HG02588 (cell line): ENCODE measurements around the gene PANX1.

ENCODE experiments used
- ATAC-seq: cut with Tn5 transposase; IDR thresholded peaks from one replicate; pipeline ENCODE4 v1.9.1; 2021; ENCODE audit warnings: mild to moderate bottlenecking, moderate library complexity; ENCODE audit not compliant: unreplicated experiment

Gene PANX1

DNA sequence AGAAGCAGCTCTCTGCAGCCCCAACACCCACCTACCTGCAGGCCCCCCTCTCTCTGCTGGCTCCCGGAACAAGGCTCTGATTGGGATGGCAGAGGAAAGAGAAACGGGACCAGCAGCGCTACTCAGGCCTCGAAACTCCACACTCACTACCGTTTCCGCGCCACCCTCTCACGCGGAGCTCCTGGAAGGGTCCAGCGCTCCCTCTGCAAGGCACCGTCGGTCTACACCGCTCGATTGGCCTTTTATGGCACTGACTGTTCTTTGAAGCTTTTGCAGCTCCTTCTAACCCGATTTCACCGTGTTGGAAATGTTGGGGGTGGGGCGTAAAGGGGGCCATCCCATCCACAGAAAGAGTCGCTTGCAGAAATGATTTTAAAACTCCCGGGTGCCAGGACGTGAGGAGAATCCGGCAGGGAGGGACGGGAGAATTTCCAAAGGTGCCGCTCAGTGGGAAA lies 323 bp upstream of the PANX1 start:
- ATAC-seq: peak; percentile 21

DNA sequence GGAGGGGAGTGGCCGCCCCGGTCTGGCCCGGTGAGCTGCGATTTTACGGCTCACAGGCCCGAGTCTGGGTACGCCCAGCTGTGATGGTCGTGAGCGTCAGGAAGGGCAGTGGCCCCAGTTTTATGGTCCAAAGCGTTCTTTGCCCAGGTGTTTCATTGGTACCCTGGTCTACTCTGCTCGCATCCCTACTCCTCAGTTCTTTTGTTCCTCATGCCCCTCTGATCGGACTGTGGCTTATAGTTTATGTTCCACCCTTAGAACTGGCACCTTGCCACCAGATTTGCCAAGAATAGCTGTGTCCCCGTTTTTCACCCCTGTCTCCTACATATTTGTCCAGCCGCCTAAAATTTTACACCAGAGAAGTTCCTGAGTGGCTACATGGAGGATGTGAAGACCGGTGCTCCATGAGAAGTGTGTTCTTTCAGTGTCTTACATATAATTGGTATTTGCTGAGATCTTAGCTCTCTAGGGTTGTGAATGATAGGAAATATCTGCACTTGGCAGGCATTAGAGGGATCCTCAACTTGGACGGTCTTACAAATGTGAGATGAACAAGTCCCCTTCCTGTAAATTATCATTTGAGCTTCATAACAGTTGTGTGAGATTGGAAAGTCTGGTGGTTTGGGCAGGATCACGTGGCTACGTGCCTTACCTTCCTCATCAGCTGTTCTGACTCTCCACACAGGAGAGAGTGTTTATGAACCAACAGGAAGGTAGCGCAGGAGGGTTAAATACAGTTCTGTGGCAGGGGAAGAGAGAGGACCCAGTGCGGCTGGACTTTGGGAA lies 1.1 kb downstream of the PANX1 start:
- ATAC-seq: no peak

DNA sequence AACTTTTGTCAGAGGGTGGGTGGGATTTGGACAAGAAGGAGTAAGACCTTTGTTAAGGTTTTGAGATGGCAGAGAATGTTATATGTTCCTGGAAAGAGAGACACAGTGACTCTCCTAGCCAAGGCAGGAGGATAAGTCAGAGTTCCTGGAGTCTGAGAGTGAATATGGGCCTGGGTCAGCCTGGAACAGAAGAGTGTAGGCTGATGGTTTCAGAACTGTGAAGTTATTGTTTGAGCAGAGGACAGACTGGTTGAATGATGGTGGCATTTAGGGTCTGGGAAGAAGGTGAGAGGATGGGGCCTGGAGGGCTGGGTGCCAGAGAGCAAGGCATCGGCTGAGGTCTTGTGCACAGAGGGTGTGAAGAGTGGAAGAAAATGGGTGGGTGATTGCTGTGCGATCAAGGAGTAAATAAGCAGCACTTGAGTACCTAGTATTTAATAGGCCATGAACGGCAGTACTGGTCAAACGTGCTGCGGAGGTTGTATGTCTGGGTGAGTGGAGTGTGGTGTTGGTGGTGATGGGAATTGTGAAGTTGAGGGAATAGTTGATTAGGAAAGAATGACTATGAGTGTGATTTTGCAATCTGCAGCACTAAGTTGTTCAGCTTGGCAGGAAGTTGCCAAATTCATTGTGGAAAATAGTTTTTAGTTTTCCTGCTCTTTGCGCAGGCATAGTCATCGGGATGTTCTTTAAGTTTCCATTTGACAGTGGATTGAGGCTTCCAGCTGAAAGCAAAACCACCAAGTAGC lies 1.8 kb downstream of the PANX1 start:
- ATAC-seq: no peak

- no peak for ATAC-seq
Observed at GRCh38 chr11:94131047-94131717, 2.5 kb downstream of the PANX1 start.

- ATAC-seq: no peak
Observed at GRCh38 chr11:94131718-94132115, 3.1 kb downstream of the PANX1 start.

DNA sequence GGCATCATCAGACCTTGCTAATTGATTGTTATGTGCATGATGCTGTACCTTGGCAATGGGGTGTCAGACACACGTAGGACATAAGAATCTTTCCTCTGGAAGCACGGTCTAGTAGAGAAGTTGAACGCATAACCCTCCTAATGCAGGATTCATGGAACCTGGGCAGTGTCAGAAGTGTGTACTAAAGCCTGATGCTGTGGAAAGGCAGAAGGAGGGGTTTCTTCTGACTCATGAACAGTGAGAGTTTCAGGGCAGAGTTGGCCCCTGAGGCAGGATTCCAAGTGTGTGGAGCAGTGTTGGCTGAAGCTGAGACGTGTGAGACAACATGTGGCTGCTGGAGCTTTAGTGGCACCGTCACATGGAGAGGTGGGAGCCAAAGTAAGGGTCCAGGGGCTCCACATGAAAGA lies 3.5 kb downstream of the PANX1 start:
- ATAC-seq: no peak

GRCh38 chr11:94132823-94133408 lies 4.3 kb downstream of the PANX1 start:
- no peak for ATAC-seq

DNA sequence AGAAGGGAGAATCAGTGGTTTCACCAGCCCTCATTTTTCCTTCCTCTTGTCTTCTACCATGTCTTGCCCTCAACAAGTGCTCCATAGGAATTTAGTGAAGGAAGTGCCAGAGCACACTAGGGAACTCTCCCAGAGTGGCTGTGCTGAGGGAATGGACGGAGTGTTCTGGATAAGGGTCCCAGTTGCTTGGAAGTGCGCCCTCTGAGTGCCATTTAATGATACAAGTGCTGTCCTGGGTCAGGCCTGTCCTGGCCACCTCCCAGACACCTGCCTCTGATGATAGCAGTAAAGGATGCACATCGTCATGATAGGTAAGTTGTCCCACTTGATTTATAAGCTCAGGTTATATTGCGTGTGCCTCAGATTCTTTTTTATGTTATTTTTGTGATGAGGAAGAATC lies 5.1 kb downstream of the PANX1 start:
- ATAC-seq: no peak

GRCh38 chr11:94134651-94135512 lies 6.2 kb downstream of the PANX1 start:
- peak; percentile 53 for ATAC-seq

DNA sequence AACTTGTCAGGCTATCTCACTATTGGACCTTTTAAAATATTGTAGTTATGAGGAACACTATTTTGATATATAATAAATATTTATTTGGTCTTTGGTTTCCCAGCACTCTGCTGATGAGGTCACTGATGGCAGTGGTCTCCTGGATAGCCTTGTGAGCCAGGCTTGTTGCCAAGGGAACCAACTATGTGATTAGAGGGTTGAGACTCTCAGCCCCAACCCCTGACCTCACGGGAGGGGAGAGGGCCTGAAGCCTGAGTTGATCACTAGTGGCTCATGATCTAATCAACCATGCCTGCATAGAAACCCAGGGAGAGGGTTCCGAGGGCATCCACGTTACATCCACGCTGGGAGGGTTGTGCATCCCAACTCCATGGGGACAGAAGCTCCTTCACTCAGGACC lies 10.8 kb downstream of the PANX1 start:
- no peak for ATAC-seq

DNA sequence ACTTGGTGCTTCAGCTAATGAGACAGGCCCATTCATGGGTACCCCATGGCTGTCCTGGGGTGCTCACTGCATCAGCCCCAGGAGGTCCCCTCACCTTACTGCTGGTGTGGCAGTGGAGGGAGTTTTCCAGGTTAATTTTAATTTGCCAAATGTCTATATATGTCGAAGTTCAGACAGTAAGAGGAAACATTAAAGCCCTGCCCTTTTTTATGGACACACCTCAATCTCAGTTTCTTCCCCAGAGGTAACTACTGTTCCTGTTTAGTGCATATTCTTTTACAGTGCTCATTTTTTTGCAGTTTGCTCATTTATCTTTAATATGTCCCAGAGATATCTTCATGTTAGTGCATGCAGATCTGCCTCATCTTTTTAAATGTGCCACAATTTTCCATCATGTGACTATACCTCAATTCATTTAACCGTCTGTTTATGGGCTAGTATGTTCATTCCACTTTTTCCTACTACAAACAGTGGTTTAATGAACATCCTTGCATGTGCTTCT lies 11.6 kb downstream of the PANX1 start:
- no peak for ATAC-seq

DNA sequence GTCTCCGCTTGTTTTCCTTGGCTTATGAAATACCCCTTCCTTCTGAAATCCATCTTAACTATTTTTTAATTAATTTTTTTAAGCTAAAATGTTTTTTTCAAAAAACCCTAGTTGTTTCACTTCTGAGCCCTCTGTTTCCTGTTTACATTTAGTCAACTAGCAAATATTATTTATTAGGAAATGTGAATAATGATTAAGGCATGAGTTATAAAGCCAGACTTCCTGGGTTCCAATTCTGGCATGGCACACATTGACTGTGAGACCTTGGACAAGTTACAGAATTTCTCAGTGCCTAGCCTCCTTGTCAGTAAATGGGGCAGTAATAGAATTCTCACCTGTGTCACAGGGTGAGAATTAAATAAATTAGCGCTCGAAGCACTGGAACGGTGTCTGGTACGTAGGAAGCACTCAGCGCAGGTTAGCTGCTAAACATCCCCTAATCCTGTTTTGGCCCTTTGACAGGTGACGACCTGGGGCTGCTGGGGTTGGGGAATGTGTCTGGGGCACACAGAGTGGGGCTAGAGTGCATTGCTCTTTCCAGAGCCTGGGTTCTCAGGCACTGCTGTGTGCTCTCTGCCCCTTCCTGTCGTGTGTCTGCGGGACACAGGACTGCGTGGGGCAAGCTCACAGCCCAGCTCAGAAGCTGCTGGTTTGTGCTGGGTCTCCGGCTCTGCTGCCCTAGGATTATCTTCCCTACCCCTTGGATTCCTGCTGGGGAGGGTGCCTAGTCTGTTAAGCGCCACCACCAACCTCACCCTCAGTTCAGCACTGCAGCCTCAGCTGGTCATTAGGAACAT lies 13.1 kb downstream of the PANX1 start:
- ATAC-seq: no peak

DNA sequence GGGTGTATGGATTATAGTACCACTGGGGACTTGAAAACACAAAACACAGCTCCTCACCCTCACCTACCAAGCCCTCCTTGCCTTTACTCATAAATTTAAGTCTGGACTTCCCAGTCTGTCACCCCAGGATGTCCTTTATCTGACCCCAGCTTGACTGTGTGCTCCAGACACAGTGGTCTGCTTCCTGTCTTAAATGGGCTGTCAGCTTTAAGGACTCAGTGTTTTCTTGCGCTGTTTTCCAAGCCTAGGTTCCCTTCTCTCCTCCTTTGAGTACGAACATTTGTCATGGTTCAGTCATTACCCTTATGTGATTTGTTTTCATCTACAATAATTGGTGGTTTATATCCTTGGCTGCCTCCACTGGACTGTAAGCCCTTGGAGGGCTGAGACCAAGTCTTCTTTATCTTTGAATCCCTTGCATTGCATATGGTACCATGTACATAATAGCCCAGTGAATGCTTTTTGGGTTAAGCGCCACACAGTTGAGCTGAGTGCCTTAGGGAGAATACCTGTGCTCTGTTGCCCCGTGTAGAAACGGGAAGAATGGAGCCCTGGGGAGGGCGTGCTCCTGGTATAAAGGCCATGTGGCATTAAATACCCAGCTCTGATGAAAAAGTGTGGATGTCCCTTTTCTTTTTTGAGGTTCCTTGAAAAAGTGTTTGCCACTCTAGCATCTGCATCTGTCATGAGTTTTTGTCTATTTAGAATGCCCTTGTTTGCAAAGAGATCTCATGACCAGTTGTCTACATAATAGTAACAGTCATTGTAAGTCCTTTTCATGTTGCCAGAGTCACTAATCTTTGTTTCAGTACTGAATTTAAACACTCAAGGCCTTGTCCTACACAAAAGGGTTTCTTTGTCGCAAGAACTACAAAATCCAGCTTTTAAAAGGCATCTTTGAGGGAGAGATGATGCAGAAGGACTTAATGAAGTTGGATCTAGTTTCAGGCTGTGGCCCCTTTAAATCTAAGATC lies 14.0 kb downstream of the PANX1 start:
- no peak for ATAC-seq

DNA sequence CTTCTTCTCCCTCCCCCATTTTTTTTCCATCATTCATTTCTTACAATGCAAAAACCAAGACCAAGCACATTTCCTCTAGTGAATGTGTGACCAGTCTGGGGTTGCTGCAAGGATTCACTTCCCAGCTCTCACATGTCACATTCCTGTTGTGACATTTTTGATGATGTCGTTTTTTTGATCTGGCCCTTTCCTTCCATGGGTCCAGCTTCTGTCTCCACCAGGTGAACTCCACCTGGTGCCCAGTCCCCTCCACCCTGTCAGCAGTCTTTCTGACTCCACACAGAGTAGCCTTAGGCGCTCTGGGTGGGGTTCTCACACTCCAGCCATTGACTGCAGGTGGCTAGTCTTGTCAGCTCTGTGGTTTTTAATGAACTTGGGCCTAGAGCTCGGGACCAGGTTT lies 15.6 kb downstream of the PANX1 start:
- ATAC-seq: no peak

DNA sequence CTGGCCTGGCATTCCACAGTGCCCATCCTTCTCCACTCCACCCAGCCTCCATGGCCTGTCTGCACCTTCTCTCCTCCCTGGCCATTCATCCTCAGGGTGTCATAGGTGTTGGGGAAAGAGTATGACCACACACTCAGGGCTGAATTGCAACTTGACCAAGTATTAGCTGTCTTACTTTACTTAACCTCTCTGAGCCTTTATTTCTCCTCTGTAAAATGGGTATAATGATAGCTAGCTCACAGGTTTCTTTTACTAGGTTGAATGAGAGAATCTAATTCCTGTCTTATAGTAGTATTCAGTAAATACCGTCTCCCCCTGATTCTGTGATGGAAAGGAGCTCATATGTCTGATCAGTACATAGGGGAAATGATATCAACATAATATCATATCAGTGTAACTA lies 16.0 kb downstream of the PANX1 start:
- ATAC-seq: no peak

DNA sequence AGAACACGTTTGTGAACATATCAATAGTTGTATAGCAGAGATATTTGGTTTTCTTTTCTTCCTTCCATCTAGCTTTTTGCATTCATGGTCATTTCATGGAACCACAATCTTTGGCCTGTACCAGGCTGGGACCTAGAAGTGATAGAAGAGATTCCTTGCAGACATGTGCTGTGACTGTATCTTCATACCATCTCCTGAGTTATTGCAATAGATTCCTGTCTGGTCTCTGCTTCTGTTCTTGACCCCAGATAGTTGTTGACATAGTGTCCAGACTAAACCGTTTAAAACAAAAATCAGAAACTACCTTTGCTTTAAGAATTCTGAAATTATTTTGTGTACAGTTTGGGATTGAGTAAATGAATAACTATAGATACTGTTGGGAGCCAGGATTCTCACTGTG lies 16.8 kb downstream of the PANX1 start:
- ATAC-seq: no peak

GRCh38 chr11:94145916-94146315 lies 17.3 kb downstream of the PANX1 start:
- ATAC-seq: no peak

- ATAC-seq: no peak
Observed at GRCh38 chr11:94147433-94147845, 18.8 kb downstream of the PANX1 start.
